HepG2 (cell line): ENCODE results near the gene SLC25A43. TPM values are rescaled to one million over a fixed set of nuclear protein-coding genes. Genes with fewer than 3 reads are reported as not detected.

Source experiments
- CREB1 ChIP-seq, 2 experiments: fragments of 450-650 bp in 1 of 2; IDR thresholded peaks; 2 replicates each; pipeline ENCODE4 v1.6.1; 2016 to 2017; ENCODE audit warnings: control low read depth in 1 of 2, mild to moderate bottlenecking in 1 of 2, missing compliant biosample characterization in 1 of 2, missing genetic modification characterization in 1 of 2
- ETV5 ChIP-seq: IDR thresholded peaks from 2 replicates; pipeline ENCODE4 v1.6.1; 2018; ENCODE audit warnings: missing biosample characterization, missing genetic modification reagents, inconsistent platforms, borderline replicate concordance
- GATA4 ChIP-seq: sonication (generic); IDR thresholded peaks from 2 replicates; pipeline ENCODE4 v1.6.1; 2016; ENCODE audit warnings: antibody characterized with exemption, low read depth, borderline replicate concordance
- GATAD2A ChIP-seq: IDR thresholded peaks from 2 replicates; pipeline ENCODE4 v1.6.1; 2016
- GTF3A ChIP-seq: sonication (generic); formaldehyde crosslinking; conservative IDR thresholded peaks from 2 replicates; pipeline ENCODE4 v1.4.0; 2020; ENCODE audit warnings: mild to moderate bottlenecking, missing genetic modification reagents
- HOXA3 ChIP-seq: sonication (generic); formaldehyde crosslinking; IDR thresholded peaks from 2 replicates; pipeline ENCODE4 v1.5.0; 2020; ENCODE audit warnings: missing genetic modification reagents
- IRF2 ChIP-seq: IDR thresholded peaks from 2 replicates; pipeline ENCODE4 v1.6.1; 2018; ENCODE audit warnings: missing genetic modification reagents, missing compliant biosample characterization
- KDM5A ChIP-seq: fragments of 200-600 bp; sonication (generic); IDR thresholded peaks from 2 replicates; pipeline ENCODE4 v1.7.0; 2018; ENCODE audit warnings: antibody characterized with exemption, mild to moderate bottlenecking, low read length, borderline replicate concordance
- MXI1 ChIP-seq: IDR thresholded peaks from 3 replicates; pipeline ENCODE4 v1.6.1; 2012; ENCODE audit warnings: low read depth, low read length, inconsistent platforms, borderline replicate concordance
- MYNN ChIP-seq: sonication (generic); formaldehyde crosslinking; IDR thresholded peaks from 2 replicates; pipeline ENCODE4 v1.4.0; 2020; ENCODE audit warnings: mild to moderate bottlenecking, low read depth, missing genetic modification reagents
- NR2F6 ChIP-seq, 2 experiments: IDR thresholded peaks; 2 replicates each; pipeline ENCODE4 v1.6.1; 2016; ENCODE audit warnings: antibody characterized with exemption in 1 of 2, mild to moderate bottlenecking in 1 of 2
- NR3C1 ChIP-seq: sonication (generic); formaldehyde crosslinking; IDR thresholded peaks from 2 replicates; pipeline ENCODE4 v1.4.0; 2020; ENCODE audit warnings: missing genetic modification reagents
- RARA ChIP-seq: IDR thresholded peaks from 2 replicates; pipeline ENCODE4 v1.6.1; 2016; ENCODE audit warnings: missing genetic modification reagents, missing compliant biosample characterization
- RXRB ChIP-seq: IDR thresholded peaks from 2 replicates; pipeline ENCODE4 v1.6.1; 2016; ENCODE audit warnings: borderline replicate concordance, missing genetic modification reagents, missing compliant biosample characterization
- SALL1 ChIP-seq: sonication (generic); formaldehyde crosslinking; IDR thresholded peaks from 2 replicates; pipeline ENCODE4 v1.8.0; 2022; ENCODE audit warnings: mild to moderate bottlenecking, missing genetic modification reagents
- SIX1 ChIP-seq: sonication (generic); formaldehyde crosslinking; IDR thresholded peaks from 2 replicates; pipeline ENCODE4 v1.4.0; 2020; ENCODE audit warnings: missing genetic modification reagents, borderline replicate concordance
- SMARCC2 ChIP-seq: fragments of 450-650 bp; IDR thresholded peaks from 2 replicates; pipeline ENCODE4 v1.6.1; 2017; ENCODE audit warnings: antibody characterized with exemption, mild to moderate bottlenecking
- SNRNP70 ChIP-seq: fragments of 200-400 bp; formaldehyde crosslinking; IDR thresholded peaks from 2 replicates; pipeline ENCODE4 v1.6.1; 2017; ENCODE audit warnings: mild to moderate bottlenecking, low read depth, low read length, moderate library complexity
- SOX13 ChIP-seq, 3 experiments: fragments of 450-650 bp in 1 of 3; sonication (generic) in 1 of 3; formaldehyde crosslinking in 1 of 3; IDR thresholded peaks in 2 of 3; conservative IDR thresholded peaks in 1 of 3; 2 replicates each; pipeline versions ENCODE4 v1.5.0 to v1.6.1; 2016 to 2020; ENCODE audit warnings: antibody characterized with exemption in 1 of 3, mild to moderate bottlenecking in 1 of 3, missing compliant biosample characterization in 1 of 3, missing genetic modification reagents in 1 of 3, moderate library complexity in 1 of 3
- TCF7 ChIP-seq: sonication (generic); IDR thresholded peaks from 2 replicates; pipeline ENCODE4 v1.6.1; 2016; ENCODE audit warnings: antibody characterized with exemption, low read depth
- TERF1 ChIP-seq: sonication (generic); formaldehyde crosslinking; IDR thresholded peaks from 2 replicates; pipeline ENCODE4 v1.8.0; 2022; ENCODE audit warnings: mild to moderate bottlenecking, missing genetic modification reagents, moderate library complexity
- TRIM24 ChIP-seq: sonication (generic); formaldehyde crosslinking; IDR thresholded peaks from 2 replicates; pipeline ENCODE4 v1.8.0; 2022; ENCODE audit warnings: mild to moderate bottlenecking, missing genetic modification reagents
- XRCC5 ChIP-seq: fragments of 200-400 bp; formaldehyde crosslinking; optimal IDR thresholded peaks from 2 replicates; pipeline ENCODE3; 2017; ENCODE audit warnings: mild to moderate bottlenecking, low read length
- ZNF136 ChIP-seq: sonication (generic); formaldehyde crosslinking; IDR thresholded peaks from 2 replicates; pipeline ENCODE4 v1.8.1; 2022; ENCODE audit warnings: low read depth, mild to moderate bottlenecking, moderate library complexity, missing genetic modification reagents
- ZNF331 ChIP-seq: sonication (generic); formaldehyde crosslinking; IDR thresholded peaks from 2 replicates; pipeline ENCODE4 v1.4.0; 2020; ENCODE audit warnings: missing genetic modification reagents
- ZNF574 ChIP-seq: sonication (generic); formaldehyde crosslinking; IDR thresholded peaks from 2 replicates; pipeline ENCODE4 v1.4.0; 2020; ENCODE audit warnings: missing genetic modification reagents
- ZNF781 ChIP-seq: sonication (generic); formaldehyde crosslinking; IDR thresholded peaks from 2 replicates; pipeline ENCODE4 v1.5.1; 2020; ENCODE audit warnings: borderline replicate concordance, mild to moderate bottlenecking, missing genetic modification reagents; ENCODE audit errors: not compliant biosample characterization
- ZNF816 ChIP-seq: sonication (generic); formaldehyde crosslinking; IDR thresholded peaks from 2 replicates; pipeline ENCODE4 v1.8.0; 2022; ENCODE audit warnings: missing genetic modification reagents, mild to moderate bottlenecking, borderline replicate concordance
- ZNF83 ChIP-seq: sonication (generic); formaldehyde crosslinking; IDR thresholded peaks from 2 replicates; pipeline ENCODE4 v1.4.0; 2020; ENCODE audit warnings: missing genetic modification reagents, mild to moderate bottlenecking, borderline replicate concordance
- polyA plus RNA-seq, 8 experiments: library from polyadenylated mRNA; depleted of rRNA in 3 of 8; stranded (reverse) in 7 of 8; unstranded in 1 of 8; fragments of >200 nt; fragmentation: Illumina TruSeq in 4 of 8; extraction: Trizol in 4 of 8; gene quantifications; 2 replicates each; pipeline versions ENCODE4 v1.2.1 to v1.2.3, GENCODE V29; 2011 to 2016; ENCODE audit warnings: low read depth in 4 of 8, missing spikeins in 1 of 8, mixed read lengths in 1 of 8; ENCODE audit not compliant: insufficient read depth in 1 of 8
- total RNA-seq, 5 experiments: library from RNA; depleted of rRNA; stranded (reverse); fragments of >200 nt; fragmentation: Illumina TruSeq; extraction: Trizol; gene quantifications; 2 replicates each; pipeline ENCODE4 v1.2.3, GENCODE V29; 2016; ENCODE audit warnings: low read depth in 1 of 5

Gene SLC25A43
- total and polyA plus RNA-seq, 2 of the 13 experiments (the other 11 are each of a cell fraction or from before 2014, with no cell fraction given): 5.8 to 13.2 TPM

GRCh38 chrX:119477812-119478232 is 78.7 kb downstream of the SLC25A43 start (continued):
- TF ChIP-seq KDM5A: no peak
- peak; percentile 68 for TF ChIP-seq NR2F6 (IDR thresholded peaks at IDR 0.05)
- TF ChIP-seq NR2F6 (CRISPR knock-in tag; IDR thresholded peaks at IDR 0.05): peak; percentile 80; the same call in 1 of the 2 replicates
- peak; percentile 19; the same call in 1 of the 3 replicates for TF ChIP-seq MXI1
- TF ChIP-seq CREB1 (IDR thresholded peaks at IDR 0.05): no peak
- TF ChIP-seq CREB1 (CRISPR knock-in tag; IDR thresholded peaks at IDR 0.05): peak; percentile 23; the same call in 1 of the 2 replicates
- TF ChIP-seq ZNF574: 0 out of 2 replicates have a peak, but pooled peaks have one; percentile 26
- peak; percentile 73; the same call in 1 of the 2 replicates for TF ChIP-seq RXRB (CRISPR knock-in tag)
- TF ChIP-seq SMARCC2: no peak
- no peak for TF ChIP-seq ZNF781 (CRISPR knock-in tag)
- TF ChIP-seq ETV5 (CRISPR knock-in tag): peak; percentile 15; the same call in 1 of the 2 replicates
- TF ChIP-seq SALL1 (CRISPR knock-in tag): peak; percentile 70
- TF ChIP-seq GATA4: no peak
- TF ChIP-seq GATAD2A (CRISPR knock-in tag): peak; percentile 70
- no peak for TF ChIP-seq XRCC5
- TF ChIP-seq GTF3A: no peak
- 0 out of 2 replicates have a peak, but pooled peaks have one; percentile 10 for TF ChIP-seq TCF7
- no peak for TF ChIP-seq TRIM24
- no peak for TF ChIP-seq ZNF816 (CRISPR knock-in tag)
- 0 out of 2 replicates have a peak, but pooled peaks have one; percentile 24 for TF ChIP-seq IRF2 (CRISPR knock-in tag)
- peak; percentile 88 for TF ChIP-seq RARA (CRISPR knock-in tag)
- TF ChIP-seq SIX1 (CRISPR knock-in tag): 0 out of 2 replicates have a peak, but pooled peaks have one; percentile 14
- TF ChIP-seq ZNF83 (CRISPR knock-in tag): no peak
- TF ChIP-seq HOXA3 (CRISPR knock-in tag): peak; percentile 33; the same call in 1 of the 2 replicates
- no peak for TF ChIP-seq TERF1 (CRISPR knock-in tag)
- TF ChIP-seq SOX13 (IDR thresholded peaks at IDR 0.05): no peak
- TF ChIP-seq SOX13 (CRISPR knock-in tag; conservative IDR thresholded peaks at IDR 0.05 in 1 of 2, IDR thresholded peaks at IDR 0.05 in 1 of 2): peak in 1 of 2 experiments; percentile 58; a peak in 2 of 4 replicates
- no peak for TF ChIP-seq NR3C1 (CRISPR knock-in tag)
- peak; percentile 37; the same call in 1 of the 2 replicates for TF ChIP-seq ZNF331 (CRISPR knock-in tag)
- no peak for TF ChIP-seq MYNN
- no peak for TF ChIP-seq ZNF136 (CRISPR knock-in tag)
- TF ChIP-seq SNRNP70: no peak
